ENCODE measurements around the gene C1orf21.

DNA sequence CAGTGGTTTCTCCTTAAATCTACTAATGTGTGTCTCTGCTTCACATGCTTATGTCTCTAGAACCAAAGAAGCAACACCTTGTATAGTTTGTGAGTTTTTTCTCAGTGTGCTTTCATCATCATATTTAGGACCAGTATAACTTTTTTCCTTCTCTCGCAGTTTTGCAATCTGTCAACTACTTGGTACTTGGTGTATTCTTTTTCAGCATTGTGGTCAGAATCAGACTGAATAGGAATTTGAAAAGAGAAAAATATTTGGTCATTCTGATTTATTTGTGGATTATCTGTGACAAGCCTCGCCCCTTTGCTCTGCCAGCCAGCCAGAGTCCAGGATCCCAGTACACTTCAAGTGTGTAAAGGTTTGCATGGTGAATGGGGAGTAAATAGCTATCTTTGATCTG lies 122.3 kb downstream of the C1orf21 start:
- TF ChIP-seq SMC3 (IDR thresholded peaks at IDR 0.05; ENCODE audit: low read depth, low read length): no peak
- no peak for TF ChIP-seq POLR2A (IDR thresholded peaks at IDR 0.05; ENCODE audit: low read depth, low read length)
- no peak for TF ChIP-seq MXI1 (IDR thresholded peaks at IDR 0.05; ENCODE audit: borderline replicate concordance, low read depth, low read length)
- TF ChIP-seq, protein P1, sequence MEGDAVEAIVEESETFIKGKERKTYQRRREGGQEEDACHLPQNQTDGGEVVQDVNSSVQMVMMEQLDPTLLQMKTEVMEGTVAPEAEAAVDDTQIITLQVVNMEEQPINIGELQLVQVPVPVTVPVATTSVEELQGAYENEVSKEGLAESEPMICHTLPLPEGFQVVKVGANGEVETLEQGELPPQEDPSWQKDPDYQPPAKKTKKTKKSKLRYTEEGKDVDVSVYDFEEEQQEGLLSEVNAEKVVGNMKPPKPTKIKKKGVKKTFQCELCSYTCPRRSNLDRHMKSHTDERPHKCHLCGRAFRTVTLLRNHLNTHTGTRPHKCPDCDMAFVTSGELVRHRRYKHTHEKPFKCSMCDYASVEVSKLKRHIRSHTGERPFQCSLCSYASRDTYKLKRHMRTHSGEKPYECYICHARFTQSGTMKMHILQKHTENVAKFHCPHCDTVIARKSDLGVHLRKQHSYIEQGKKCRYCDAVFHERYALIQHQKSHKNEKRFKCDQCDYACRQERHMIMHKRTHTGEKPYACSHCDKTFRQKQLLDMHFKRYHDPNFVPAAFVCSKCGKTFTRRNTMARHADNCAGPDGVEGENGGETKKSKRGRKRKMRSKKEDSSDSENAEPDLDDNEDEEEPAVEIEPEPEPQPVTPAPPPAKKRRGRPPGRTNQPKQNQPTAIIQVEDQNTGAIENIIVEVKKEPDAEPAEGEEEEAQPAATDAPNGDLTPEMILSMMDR (conservative IDR thresholded peaks at IDR 0.05; ENCODE audit: low read depth, low read length): no peak
- TF ChIP-seq BHLHE40 (IDR thresholded peaks at IDR 0.05; ENCODE audit: low read depth, low read length): no peak
- no peak for TF ChIP-seq CEBPB (IDR thresholded peaks at IDR 0.05; ENCODE audit: low read depth, low read length)
- TF ChIP-seq RAD21 (IDR thresholded peaks at IDR 0.05; ENCODE audit: low read length): no peak
- no peak for TF ChIP-seq RFX5 (IDR thresholded peaks at IDR 0.05; ENCODE audit: low read depth, low read length)
- TF ChIP-seq RCOR1 (IDR thresholded peaks at IDR 0.05; ENCODE audit: insufficient replicate concordance, low read length): no peak
